Omental fat pad (tissue), 4 donors: ENCODE results near the gene REXO1. TPM values are rescaled to one million over a fixed set of nuclear protein-coding genes. Genes with fewer than 3 reads are reported as not detected.
A peak's percentile ranks its signal among the peaks of the same experiment; 100 is the strongest.

Source experiments
- ATAC-seq: fragments of 150-250 bp; one replicate; pipeline ENCODE4 v1.9.1; 2016; ENCODE audit warnings: mild to moderate bottlenecking, moderate library complexity; ENCODE audit not compliant: low FRiP score
- DNase-seq: peaks from one replicate; pipeline ENCODE4 v3.0.0-alpha.2; 2019; ENCODE audit warnings: low spot score
- CTCF ChIP-seq, 3 donors: fragments of 450-650 bp; IDR thresholded peaks; one replicate each; pipeline ENCODE4 v1.5.1; 2016 to 2017; ENCODE audit warnings: antibody characterized with exemption in 3 of 3, mild to moderate bottlenecking in 3 of 3, moderate library complexity in 2 of 3
- total RNA-seq, 4 donors: library from RNA; depleted of rRNA; stranded (reverse); fragments of >200 nt; gene quantifications; one replicate each; pipeline ENCODE4 v1.1.0, GENCODE V29; 2016

The REXO1 gene
- total RNA-seq, 4 donors from 2014 or later: 17.0 to 31.3 (median 19.6) TPM

DNA sequence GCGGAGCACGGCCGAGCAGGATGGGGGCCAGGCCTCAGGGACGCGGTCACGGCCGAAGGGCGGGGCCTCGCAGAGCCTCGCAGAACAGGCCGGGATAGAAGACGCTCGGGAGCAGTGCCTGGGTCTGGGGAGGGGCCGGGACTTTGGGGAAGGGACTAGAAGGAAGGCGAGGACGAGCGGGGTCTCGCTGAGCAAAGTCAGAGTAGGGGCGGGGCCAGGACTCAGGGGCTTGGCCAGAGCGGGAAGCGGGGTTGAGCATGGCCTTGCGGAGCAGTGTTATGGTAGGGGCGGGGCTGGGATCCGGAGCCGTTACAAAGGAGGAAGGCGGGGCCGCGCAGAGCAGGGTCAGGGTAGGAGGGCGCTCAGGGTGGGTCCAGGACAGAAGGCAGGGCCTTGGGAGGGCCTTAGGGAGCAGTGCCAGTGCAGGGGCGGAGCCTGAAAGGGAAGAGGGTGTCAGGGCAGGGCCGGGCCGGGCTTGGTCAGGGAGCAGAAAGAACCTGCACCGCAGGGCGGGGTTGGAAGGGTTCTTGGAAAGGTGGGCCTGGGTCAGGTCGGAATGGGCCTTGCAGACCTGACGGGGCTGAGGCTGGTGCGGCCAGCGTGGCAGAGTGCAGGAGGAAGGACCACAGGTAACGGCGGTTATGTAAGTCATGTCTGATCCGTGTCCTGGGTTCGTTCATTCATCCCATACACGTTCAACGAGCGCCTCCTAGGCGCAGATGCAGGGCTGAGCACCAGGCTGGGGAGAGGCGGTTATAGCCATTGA lies 35.7 kb downstream of the REXO1 start:
- TF ChIP-seq CTCF (IDR thresholded peaks at IDR 0.05): no peak
- ATAC-seq (peak; percentile 90), DNase-seq (peak; percentile 80)

DNA sequence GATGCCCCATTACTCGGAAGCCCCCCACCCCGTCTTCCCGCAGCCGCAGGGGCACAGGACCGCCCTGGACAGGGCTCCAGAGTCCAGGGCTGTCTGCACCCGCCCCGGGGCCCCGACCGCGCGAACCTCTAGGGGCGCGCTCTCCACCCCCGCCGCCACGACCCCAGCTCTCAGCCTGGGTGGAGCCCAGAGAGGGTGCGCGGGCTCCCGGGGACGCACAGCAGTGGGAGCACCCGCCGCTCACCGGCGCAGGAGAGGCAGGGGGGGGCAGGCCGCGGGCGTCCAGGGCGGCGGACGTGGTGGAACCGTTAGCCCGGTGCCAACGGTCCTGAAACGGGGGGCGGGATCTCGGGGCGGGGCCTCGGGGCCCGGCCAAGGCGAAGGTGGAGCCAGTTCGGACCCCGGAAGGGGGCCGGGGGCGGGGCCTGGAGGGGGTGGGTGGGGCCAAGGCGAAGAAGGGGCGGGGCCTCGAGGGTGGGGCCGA lies 36.3 kb downstream of the REXO1 start, which contains the start of gene ATP8B3:
Gene ATP8B3, minus strand, starts transcription at position 335 of the 484 bp plus-strand sequence. CDS start 540 bp downstream, outside the sequence.
- peak; percentile 3 for ATAC-seq
- DNase-seq: no peak
- no peak for TF ChIP-seq CTCF (IDR thresholded peaks at IDR 0.05)

DNA sequence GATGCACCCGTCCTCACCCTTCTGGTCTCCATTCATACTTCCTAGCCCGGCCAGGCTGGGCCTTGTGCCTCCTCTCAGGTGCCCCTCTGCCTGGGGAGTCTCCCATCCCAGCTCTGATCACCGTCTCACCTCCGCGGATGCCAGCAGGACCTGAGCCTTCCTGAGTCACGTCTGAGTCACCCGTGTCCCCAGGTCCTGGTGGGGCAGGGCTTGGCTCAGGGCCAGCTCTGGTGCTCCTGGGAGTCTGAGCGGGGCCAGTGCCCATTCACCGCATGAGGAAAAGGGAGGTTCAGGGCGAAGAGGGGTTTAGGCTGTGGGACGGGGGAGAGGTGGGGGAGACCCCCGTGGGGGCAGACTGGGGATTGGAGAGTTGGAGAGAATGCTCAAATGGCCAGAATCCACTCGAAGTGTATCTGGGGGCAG lies 36.8 kb downstream of the REXO1 start:
- ATAC-seq (no peak), DNase-seq (peak; percentile 63)
- no peak for TF ChIP-seq CTCF (IDR thresholded peaks at IDR 0.05)

GRCh38 chr19:1810439-1811160 lies 37.7 kb downstream of the REXO1 start:
- no peak for TF ChIP-seq CTCF (IDR thresholded peaks at IDR 0.05)
- ATAC-seq (no peak), DNase-seq (no peak)

GRCh38 chr19:1809678-1810077 lies 38.6 kb downstream of the REXO1 start:
- DNase-seq (no peak), ATAC-seq (no peak)
- TF ChIP-seq CTCF (IDR thresholded peaks at IDR 0.05): no peak

DNA sequence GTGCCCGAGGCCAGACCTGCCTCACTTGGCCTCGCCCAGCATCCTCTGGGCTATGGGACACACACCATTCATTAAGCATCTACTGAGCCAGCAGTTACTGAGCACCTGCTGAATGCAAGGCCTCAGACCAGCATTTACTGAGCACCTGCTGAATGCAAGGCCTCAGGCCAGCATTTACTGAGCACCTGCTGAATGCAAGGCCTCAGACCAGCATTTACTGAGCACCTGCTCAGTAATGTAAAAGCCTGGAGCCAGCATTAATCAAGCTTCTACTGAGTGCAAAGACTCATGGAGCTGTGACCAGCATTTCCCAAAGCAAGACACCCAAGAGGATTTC lies 39.9 kb downstream of the REXO1 start:
- ATAC-seq: no peak
- no peak for TF ChIP-seq CTCF (IDR thresholded peaks at IDR 0.05)
- DNase-seq: no peak
